Measurements from ENCODE around the gene KMT2B. TPM values are rescaled to one million over a fixed set of nuclear protein-coding genes. Genes with fewer than 3 reads are reported as not detected.

The KMT2B gene
- total RNA-seq, 1 experiment from 2014 or later: 15.1 TPM

GRCh38 chr19:35748106-35749020, 30.6 kb downstream of the KMT2B start, which contains the start of gene LIN37:
Gene LIN37, plus strand, starts transcription at chr19:35748576. Its CDS starts 149 bp downstream, at chr19:35748725.
- H3K4me3 ChIP-seq: peak within 1 kb of the TSS; percentile 79
- DNase-seq: peak; percentile 99 to 100
- H3K27me3 ChIP-seq: no peaks in the 10 kb centered on the region
- H3K4me1 ChIP-seq: 0 out of 2 replicates have a peak, but pooled peaks cover 5% of the 10 kb centered on the region
- no peak within 1 kb of the TSS for H3K27ac ChIP-seq
- H3K9me3 ChIP-seq (replicated peaks): no peaks in the 10 kb centered on the region
- H3K36me3 ChIP-seq: no peaks in the 10 kb centered on the region

GRCh38 chr19:35750167-35750566, 32.4 kb downstream of the KMT2B start:
- Histone ChIP-seq H3K27ac (no peak overlapping the region), H3K4me1 (0 out of 2 replicates have a peak, but pooled peaks cover 5% of the 10 kb centered on the region), H3K4me3 (no peak overlapping the region), H3K27me3 (no peaks in the 10 kb centered on the region), H3K36me3 (peaks cover 5% of the 10 kb centered on the region; the same call in 1 of the 2 replicates), H3K9me3 (replicated peaks) (no peaks in the 10 kb centered on the region)
- DNase-seq: no peak

DNA sequence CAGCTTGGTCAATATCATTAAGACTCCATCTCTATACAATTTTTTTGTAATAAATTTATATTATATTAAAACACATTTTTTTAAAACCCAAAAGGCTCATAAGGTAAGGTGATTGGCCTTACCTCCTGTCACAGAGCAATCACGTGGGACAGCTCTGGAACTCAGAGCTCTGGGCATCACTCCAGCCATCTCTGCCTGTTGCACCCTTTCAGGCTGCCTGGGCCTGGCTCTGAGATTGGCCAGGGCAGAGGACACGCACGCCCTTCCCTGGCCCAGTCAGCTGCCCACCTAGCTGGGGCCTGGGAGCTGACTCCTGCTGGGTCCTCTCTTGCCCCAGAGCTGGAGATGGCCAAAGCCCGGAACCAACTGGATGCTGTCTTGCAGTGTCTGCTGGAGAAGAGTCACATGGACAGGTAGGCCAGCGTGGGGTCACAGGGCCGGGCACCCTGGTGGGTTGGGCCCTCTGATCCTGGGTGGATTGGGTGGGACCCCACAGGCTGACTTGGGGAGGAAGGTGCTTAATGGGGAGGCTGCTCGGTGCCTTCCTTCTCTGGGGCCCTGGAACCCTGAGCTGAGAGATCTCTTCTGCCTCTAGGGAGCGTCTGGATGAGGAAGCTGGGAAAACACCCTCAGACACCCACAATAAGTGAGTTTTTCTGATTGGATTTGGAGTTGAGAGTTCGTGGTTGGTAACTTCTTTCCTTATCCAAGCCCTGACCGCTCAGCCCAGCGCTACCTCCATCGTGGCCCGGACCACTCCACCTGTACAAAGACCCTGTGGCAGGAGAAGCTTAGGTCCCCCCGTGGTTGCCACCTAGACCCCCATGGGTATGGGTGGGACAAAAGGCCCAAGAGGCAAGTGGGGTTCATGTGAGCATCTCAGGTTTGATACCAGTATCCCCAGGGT, 34.3 kb downstream of the KMT2B start:
- no peaks in the 10 kb centered on the region for H3K27me3 ChIP-seq
- peaks cover 5% of the 10 kb centered on the region; the same call in 1 of the 2 replicates for H3K36me3 ChIP-seq
- H3K27ac ChIP-seq: no peak overlapping the region
- no peaks in the 10 kb centered on the region for H3K9me3 ChIP-seq (replicated peaks)
- H3K4me1 ChIP-seq: peaks cover 8% of the 10 kb centered on the region; the same call in 1 of the 2 replicates
- no peak for DNase-seq
- H3K4me3 ChIP-seq: no peak overlapping the region

DNA sequence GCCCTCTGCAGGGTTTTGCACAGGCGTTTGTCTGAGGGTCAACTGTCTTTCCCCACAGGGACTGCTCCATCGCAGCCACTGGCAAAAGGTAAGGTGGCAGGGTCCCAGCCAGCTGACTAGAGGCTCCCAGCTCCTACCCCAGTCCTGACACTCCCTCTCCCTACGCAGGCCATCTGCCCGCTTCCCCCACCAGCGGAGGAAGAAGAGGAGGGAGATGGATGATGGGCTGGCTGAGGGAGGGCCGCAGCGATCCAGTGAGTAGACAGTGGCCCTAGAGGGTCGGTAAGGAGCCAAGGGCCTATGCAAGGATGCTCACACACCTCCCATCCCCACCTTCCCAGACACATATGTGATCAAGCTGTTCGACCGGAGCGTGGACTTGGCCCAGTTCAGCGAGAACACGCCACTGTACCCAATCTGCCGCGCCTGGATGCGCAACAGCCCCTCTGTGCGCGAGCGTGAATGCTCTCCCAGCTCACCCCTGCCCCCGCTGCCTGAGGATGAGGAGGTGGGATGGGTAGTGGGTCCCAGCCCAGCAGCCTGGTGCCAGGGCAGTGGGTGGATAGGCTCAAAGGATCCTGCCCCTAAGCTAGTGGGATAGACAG, 35.0 kb downstream of the KMT2B start:
- H3K4me1 ChIP-seq: peaks cover 8% of the 10 kb centered on the region; the same call in 1 of the 2 replicates

DNA sequence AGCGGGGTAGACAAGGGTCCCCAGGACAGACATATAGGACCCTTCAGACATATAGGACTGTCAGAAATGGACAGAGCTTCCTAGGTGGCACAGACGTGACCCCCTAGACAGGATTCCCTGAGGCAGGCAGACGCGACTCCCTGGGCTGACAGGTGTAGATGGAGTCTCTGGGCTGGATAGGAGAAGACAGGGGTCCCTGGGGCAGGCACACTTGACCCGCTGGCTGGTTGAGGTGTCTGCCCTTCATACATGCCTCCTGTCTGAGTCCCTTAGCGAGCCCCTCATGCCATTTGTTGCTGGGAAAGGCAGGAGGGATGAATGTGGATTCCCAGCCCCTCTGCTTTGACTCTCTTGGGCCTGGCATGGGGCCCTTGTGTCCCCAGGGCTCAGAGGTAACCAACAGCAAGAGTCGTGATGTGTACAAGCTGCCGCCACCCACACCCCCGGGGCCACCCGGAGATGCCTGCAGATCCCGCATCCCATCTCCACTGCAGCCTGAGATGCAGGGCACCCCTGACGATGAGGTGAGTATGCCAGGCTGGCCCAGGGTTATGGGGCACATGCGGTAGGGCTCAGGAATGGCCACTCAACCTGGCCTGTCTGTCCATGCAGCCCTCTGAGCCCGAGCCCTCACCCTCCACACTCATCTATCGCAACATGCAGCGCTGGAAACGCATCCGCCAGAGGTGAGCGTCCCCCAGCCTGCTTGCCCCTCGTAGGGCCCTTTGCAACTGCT, 36.0 kb downstream of the KMT2B start:
- Histone ChIP-seq H3K4me3 (no peak overlapping the region), H3K27me3 (no peaks in the 10 kb centered on the region), H3K9me3 (replicated peaks) (no peaks in the 10 kb centered on the region), H3K27ac (no peak overlapping the region), H3K36me3 (peaks cover 5% of the 10 kb centered on the region; the same call in 1 of the 2 replicates), H3K4me1 (peaks cover 10% of the 10 kb centered on the region; the same call in 1 of the 2 replicates)
- no peak for DNase-seq

More for the DNA sequence above, 35.0 kb downstream of the KMT2B start:
- Histone ChIP-seq H3K4me3 (no peak overlapping the region), H3K27ac (no peak overlapping the region), H3K27me3 (no peaks in the 10 kb centered on the region), H3K36me3 (peaks cover 5% of the 10 kb centered on the region; the same call in 1 of the 2 replicates), H3K9me3 (replicated peaks) (no peaks in the 10 kb centered on the region)
- no peak for DNase-seq

DNA sequence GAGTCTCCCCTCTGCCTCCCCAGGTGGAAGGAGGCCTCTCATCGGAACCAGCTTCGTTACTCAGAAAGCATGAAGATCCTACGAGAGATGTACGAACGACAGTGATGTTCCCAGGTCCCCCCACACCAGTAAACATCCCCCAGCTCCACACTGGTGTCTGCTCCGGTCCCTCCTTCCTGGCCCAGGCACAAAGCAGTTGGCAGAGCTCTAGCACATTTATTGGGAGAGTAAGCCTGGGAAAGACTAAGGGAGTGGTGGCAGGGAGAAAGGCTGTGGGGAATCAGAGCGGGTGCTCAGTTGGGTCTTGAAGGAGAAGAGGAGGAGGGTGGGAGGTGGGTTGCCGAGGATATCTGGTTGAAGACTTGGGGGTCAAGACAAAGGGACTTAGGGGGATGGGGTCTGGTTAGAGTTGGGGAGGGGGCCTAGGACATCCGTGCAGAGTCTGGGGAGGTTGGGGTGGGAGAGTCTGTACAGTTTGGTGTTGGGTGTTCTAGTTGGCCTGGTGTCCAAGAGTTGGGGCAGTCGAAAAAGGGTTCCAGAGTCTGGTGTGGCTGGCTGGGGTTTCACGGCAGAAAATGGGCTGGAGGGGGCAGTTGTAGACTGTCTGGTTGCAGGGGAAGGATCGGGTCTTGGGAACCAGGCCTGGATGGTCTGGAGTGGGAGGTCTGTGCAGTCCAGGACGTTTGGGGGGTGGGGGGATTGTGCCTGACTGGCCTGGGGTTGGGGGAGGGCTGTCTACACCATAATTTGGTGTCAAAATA, 36.7 kb downstream of the KMT2B start:
- Histone ChIP-seq H3K4me1 (peaks cover 8% of the 10 kb centered on the region; the same call in 1 of the 2 replicates), H3K36me3 (peaks cover 5% of the 10 kb centered on the region; the same call in 1 of the 2 replicates), H3K9me3 (replicated peaks) (no peaks in the 10 kb centered on the region), H3K27ac (no peak overlapping the region), H3K27me3 (no peaks in the 10 kb centered on the region), H3K4me3 (no peak overlapping the region)
- DNase-seq: no peak

DNA sequence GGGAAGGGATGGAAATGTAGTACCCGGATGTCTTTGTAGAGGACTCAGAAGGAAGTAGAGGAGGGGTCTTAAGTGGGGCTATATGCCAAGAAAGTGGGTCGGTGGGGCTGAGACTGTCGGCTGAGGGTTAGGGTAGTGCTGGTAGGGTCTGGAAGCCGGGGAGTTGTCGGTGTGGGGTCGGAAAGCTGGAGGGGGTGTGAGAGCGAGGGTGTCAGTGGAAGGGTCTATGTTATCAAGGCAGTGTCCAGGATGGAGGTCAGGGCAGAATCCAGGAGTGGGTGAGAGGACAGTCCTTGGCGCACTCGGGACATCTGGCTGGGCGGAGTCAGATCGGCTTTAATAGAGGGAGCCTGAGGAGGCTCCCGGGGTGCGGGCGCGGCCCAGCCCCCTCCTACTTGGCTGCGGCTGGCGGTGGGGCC, 37.3 kb downstream of the KMT2B start:
- no peak overlapping the region for H3K27ac ChIP-seq
- H3K9me3 ChIP-seq (replicated peaks): no peaks in the 10 kb centered on the region
- no peak for DNase-seq
- H3K4me3 ChIP-seq: no peak overlapping the region
- H3K36me3 ChIP-seq: peaks cover 5% of the 10 kb centered on the region; the same call in 1 of the 2 replicates
- peaks cover 8% of the 10 kb centered on the region; the same call in 1 of the 2 replicates for H3K4me1 ChIP-seq
- no peaks in the 10 kb centered on the region for H3K27me3 ChIP-seq

DNA sequence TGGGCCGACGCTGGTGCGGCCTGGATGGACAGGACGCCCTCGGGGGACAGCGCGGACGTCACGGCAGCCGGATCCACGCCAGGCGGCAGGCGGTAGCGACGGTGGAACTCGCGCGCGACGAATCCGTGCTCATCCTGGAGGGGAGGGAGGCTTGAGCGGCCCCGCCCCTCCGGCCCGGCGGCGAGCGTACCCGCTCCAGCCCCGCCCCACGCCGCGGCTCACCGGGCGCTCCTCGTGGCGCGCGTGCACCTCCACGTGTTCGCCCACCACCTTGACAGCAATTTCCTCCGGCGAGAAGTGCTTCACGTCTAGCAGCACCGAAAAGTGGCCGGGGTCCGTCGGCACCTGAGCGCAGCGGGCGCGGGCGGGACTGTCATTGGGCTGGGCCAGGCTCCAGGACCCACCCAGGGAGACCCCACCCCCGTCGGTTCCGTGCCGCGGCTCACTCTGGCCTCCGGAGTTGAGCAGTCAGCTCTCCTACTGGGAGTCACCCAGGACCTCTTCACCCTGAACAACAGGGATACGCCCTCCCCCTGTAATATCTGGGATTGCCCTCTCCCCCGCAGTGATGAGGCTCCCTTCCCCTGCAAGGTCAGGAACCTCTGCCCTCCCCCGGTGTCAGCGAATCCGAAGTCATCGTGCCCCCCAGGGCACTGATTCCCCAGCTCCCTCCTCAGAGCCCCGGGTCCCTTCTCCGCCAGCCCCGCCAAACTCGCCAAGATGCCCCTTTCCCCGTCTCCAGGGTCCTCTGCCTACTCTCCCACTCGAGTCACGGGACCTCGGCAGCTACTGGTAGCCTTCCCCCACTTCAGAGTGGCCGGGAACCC, 38.0 kb downstream of the KMT2B start:
- H3K36me3 ChIP-seq: peaks cover 11% of the 10 kb centered on the region; the same call in 1 of the 2 replicates
- no peaks in the 10 kb centered on the region for H3K9me3 ChIP-seq (replicated peaks)
- peaks cover 8% of the 10 kb centered on the region; the same call in 1 of the 2 replicates for H3K4me1 ChIP-seq
- H3K4me3 ChIP-seq: no peak overlapping the region
- H3K27ac ChIP-seq: no peak overlapping the region
- DNase-seq: no peak
- H3K27me3 ChIP-seq: no peaks in the 10 kb centered on the region

DNA sequence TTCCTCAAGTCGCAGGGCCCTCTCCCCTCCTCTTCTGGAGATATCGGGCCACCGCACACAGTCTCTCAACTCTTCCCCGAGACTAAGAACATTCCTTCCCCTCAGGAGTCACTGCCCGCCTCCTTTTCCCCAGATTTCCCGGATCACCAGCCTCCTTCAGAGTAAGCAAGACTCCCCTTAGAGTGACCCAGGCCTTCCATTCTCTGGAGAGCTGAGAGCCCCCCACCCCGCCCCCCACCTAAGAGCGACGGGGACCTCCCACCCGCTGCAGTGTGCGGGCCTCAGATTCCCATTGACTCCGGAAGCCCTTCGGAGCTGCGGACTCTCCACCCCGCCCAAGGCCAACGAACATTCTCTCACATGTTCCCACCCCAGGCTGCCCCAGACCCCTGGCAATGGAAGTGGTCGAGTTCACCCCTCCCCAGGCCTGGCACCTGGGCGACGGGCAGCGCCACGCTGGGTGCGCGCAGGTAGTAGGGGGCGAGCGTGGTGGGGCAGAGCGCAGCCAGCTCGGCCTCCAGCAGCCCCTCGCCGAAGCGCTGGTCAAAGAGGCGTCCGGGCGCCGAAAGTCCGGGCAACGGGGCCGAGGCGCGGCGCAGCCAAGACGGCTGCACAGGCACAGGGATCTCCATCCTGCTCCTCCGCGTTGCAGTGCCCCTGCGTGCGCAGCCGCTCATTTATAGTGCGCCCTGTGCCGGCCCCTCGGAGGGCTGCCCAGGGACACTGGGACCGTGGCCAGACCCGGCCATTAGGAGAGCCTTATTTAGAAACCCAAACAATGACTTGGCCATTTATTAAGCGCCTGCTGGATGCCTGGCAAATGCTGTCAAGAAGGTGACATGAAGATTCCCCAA, 38.8 kb downstream of the KMT2B start, which contains the start of gene HSPB6:
Gene HSPB6, minus strand, starts transcription at position 653 of the 854 bp plus-strand sequence. Its CDS starts 21 bp downstream, at position 632.
- DNase-seq: no peak
- H3K27me3 ChIP-seq: no peaks in the 10 kb centered on the region
- H3K36me3 ChIP-seq: peaks cover 16% of the 10 kb centered on the region; the same call in 1 of the 2 replicates
- H3K27ac ChIP-seq: peak within 1 kb of the TSS; percentile 89
- H3K4me1 ChIP-seq: peaks cover 8% of the 10 kb centered on the region; the same call in 1 of the 2 replicates
- H3K9me3 ChIP-seq (replicated peaks): no peaks in the 10 kb centered on the region
- peak within 1 kb of the TSS; percentile 91 for H3K4me3 ChIP-seq

- Histone ChIP-seq H3K27me3 (no peaks in the 10 kb centered on the region), H3K27ac (peak overlapping the region; percentile 89), H3K9me3 (replicated peaks) (no peaks in the 10 kb centered on the region), H3K4me1 (peaks cover 8% of the 10 kb centered on the region; the same call in 1 of the 2 replicates), H3K36me3 (peaks cover 16% of the 10 kb centered on the region; the same call in 1 of the 2 replicates), H3K4me3 (peak overlapping the region; percentile 91)
- DNase-seq: peak; percentile 89
These were observed 39.5 kb downstream of the KMT2B start for GRCh38 chr19:35757231-35757748.

Data from SJCRH30 (cell line).